ENCODE data around the gene MOGAT3.

The MOGAT3 gene

DNA sequence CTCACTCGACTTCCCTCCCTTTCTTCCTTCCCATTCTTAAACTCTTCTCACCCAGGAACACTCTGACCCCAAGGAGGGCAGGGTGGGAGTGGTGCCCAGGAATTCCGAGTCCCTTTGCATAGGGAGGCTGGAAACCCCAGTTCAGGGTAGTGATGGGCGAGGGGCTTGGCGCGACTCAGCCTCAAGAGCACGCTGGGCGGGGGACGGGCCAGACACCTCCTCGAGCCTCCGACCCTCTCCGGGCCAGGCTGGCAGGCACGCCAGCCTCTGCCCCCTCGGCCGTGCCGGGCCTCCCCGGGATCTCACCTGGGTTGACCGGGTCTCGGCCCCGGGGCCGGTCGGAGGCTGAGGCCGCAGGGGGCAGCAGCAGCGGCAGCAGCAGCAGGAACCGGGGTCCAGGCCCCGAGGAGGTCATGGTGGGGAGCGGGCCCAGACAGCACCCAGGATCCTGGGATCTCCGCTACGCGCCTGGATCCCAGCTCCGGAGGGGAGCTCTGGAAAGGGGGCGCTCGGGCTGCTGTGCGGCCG is 16.1 kb upstream of the MOGAT3 start:
- H3K9ac ChIP-seq, result peak overlapping the region; percentile 72
- H3K4me1 ChIP-seq (ENCODE audit: low read depth, poor library complexity, severe bottlenecking), result peaks cover 15% of the 10 kb centered on the region
- H3K27me3 ChIP-seq (ENCODE audit: insufficient read depth, low read depth), result no peaks in the 10 kb centered on the region
- H4K20me1 ChIP-seq (ENCODE audit: insufficient read depth), result no peaks in the 10 kb centered on the region
- peaks cover 9% of the 10 kb centered on the region; the same call in 1 of the 2 replicates for H3K79me2 ChIP-seq (ENCODE audit: insufficient read depth, low read depth)
- peak overlapping the region; percentile 76 for H3K27ac ChIP-seq
- no peaks in the 10 kb centered on the region for H3K36me3 ChIP-seq (ENCODE audit: insufficient read depth)
- TF ChIP-seq, protein P1, sequence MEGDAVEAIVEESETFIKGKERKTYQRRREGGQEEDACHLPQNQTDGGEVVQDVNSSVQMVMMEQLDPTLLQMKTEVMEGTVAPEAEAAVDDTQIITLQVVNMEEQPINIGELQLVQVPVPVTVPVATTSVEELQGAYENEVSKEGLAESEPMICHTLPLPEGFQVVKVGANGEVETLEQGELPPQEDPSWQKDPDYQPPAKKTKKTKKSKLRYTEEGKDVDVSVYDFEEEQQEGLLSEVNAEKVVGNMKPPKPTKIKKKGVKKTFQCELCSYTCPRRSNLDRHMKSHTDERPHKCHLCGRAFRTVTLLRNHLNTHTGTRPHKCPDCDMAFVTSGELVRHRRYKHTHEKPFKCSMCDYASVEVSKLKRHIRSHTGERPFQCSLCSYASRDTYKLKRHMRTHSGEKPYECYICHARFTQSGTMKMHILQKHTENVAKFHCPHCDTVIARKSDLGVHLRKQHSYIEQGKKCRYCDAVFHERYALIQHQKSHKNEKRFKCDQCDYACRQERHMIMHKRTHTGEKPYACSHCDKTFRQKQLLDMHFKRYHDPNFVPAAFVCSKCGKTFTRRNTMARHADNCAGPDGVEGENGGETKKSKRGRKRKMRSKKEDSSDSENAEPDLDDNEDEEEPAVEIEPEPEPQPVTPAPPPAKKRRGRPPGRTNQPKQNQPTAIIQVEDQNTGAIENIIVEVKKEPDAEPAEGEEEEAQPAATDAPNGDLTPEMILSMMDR (conservative IDR thresholded peaks at IDR 0.05; ENCODE audit: low read depth, low read length), result 0 out of 2 replicates have a peak, but pooled peaks have one; percentile 17
- H3K4me2 ChIP-seq, result peak overlapping the region; percentile 79
- H2AFZ ChIP-seq (ENCODE audit: low read depth), result peak overlapping the region; percentile 87
- H3K4me3 ChIP-seq (IDR thresholded peaks at IDR 0.05; ENCODE audit: insufficient read depth, low read depth, low read length), result peak overlapping the region; percentile 62

DNA sequence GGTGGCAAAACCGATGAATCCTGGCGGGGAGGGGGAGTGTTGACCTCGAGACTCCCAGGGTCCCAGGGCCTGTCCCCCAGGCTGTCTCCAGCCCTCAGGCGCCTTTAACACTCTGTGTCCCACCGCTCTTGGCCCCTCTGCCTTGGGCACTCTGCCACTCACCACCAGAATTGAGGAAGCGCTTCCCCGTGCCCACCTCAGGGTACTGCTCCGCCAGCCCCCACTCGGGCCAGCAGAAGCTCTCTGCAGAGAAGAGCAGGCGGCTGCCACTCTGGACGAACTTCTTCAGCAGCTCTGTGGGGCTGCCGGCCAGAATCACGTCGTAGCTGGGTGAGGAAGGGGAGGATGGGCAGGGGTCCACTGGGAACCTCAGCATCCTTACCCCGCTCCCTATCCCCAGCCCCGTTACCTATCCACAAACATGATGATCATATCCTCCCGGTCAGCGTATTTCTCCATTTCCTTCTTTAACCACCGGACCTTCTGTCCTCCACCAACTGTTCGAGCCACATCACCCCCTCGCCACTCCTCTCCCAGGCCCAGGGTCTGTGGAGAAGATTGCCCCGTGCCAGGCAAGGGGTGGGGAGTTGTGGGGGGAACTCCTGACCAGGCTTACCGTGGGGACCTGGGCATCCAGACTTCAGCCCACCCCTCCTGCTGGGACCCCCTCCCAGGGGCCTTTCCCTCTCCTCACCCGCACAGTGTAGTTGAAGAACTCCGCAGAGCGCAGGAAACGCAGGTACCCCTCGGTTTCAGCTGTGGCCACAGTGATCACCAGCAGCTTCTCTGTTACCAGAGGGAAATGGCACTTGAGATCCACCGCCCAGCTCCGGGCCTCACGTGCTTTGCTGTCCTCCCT is 15.4 kb upstream of the MOGAT3 start:
- Histone ChIP-seq H3K27ac (0 out of 2 replicates have a peak overlapping the region, but pooled peaks have one; percentile 76), H2AFZ (ENCODE audit: low read depth) (peak overlapping the region; percentile 87), H3K4me3 (IDR thresholded peaks at IDR 0.05; ENCODE audit: insufficient read depth, low read depth, low read length) (peak overlapping the region; percentile 62), H3K9ac (peak overlapping the region; percentile 72; the same call in 1 of the 2 replicates), H3K4me1 (ENCODE audit: low read depth, poor library complexity, severe bottlenecking) (peaks cover 15% of the 10 kb centered on the region), H3K36me3 (ENCODE audit: insufficient read depth) (no peaks in the 10 kb centered on the region), H3K27me3 (ENCODE audit: insufficient read depth, low read depth) (no peaks in the 10 kb centered on the region), H4K20me1 (ENCODE audit: insufficient read depth) (no peaks in the 10 kb centered on the region), H3K4me2 (peak overlapping the region; percentile 79), H3K79me2 (ENCODE audit: insufficient read depth, low read depth) (peaks cover 9% of the 10 kb centered on the region; the same call in 1 of the 2 replicates)
- TF ChIP-seq, protein P1 (conservative IDR thresholded peaks at IDR 0.05; ENCODE audit: low read depth, low read length), result no peak

DNA sequence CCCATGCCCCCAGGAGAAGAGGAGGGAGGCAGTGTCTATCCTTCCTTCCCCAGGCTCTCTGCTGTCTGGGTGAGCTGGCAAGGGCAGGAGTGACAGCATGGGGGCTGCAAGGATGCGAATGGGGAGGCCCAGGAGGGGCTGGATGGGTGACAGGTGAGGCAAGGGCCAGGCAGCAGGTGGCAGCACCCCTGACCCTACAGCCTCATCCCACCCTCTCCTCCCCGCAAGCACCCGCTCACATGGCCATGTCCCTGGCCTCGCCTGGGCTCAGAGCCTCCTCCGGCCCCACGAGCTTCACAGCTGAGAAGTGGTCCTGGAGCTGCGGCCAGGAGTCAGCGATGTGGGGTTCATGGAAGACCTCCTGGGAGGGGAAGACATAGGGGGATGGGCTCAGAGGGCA is 11.2 kb upstream of the MOGAT3 start:
- no peak overlapping the region for H3K9ac ChIP-seq
- TF ChIP-seq, protein P1 (conservative IDR thresholded peaks at IDR 0.05; ENCODE audit: low read depth, low read length), result no peak
- no peaks in the 10 kb centered on the region for H3K27me3 ChIP-seq (ENCODE audit: insufficient read depth, low read depth)
- H2AFZ ChIP-seq (ENCODE audit: low read depth), result no peak overlapping the region
- H3K4me2 ChIP-seq, result no peak overlapping the region
- H3K4me1 ChIP-seq (ENCODE audit: low read depth, poor library complexity, severe bottlenecking), result peaks cover 15% of the 10 kb centered on the region
- H3K36me3 ChIP-seq (ENCODE audit: insufficient read depth), result no peaks in the 10 kb centered on the region
- no peaks in the 10 kb centered on the region for H4K20me1 ChIP-seq (ENCODE audit: insufficient read depth)
- H3K79me2 ChIP-seq (ENCODE audit: insufficient read depth, low read depth), result no peaks in the 10 kb centered on the region; the same call in 1 of the 2 replicates
- H3K27ac ChIP-seq, result no peak overlapping the region
- no peak overlapping the region for H3K4me3 ChIP-seq (IDR thresholded peaks at IDR 0.05; ENCODE audit: insufficient read depth, low read depth, low read length)

DNA sequence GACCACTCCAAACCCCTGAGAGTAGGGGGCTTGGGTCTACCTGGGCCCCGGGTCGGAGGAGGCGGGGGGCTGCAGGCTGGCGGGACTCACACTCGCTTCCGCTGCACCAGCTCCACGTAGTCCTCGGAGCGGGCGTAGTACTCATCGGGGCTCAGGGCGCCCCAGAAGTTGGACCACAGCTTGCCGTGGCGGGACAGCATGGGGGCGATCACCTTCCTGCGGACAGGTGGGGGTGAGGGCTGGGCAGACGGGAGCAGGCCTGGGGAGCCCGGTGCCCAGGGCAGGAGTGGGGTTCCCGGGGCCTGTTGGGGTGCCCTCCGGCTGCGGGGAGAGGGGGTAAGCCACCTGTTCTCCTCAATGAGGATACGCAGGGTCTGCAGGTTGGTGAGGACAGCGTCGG is 10.7 kb upstream of the MOGAT3 start:
- Histone ChIP-seq H3K27me3 (ENCODE audit: insufficient read depth, low read depth) (no peaks in the 10 kb centered on the region), H3K27ac (no peak overlapping the region), H4K20me1 (ENCODE audit: insufficient read depth) (no peaks in the 10 kb centered on the region), H3K36me3 (ENCODE audit: insufficient read depth) (no peaks in the 10 kb centered on the region), H3K9ac (no peak overlapping the region), H3K79me2 (ENCODE audit: insufficient read depth, low read depth) (no peaks in the 10 kb centered on the region; the same call in 1 of the 2 replicates), H3K4me2 (no peak overlapping the region), H2AFZ (ENCODE audit: low read depth) (no peak overlapping the region), H3K4me3 (IDR thresholded peaks at IDR 0.05; ENCODE audit: insufficient read depth, low read depth, low read length) (no peak overlapping the region), H3K4me1 (ENCODE audit: low read depth, poor library complexity, severe bottlenecking) (peaks cover 15% of the 10 kb centered on the region)
- TF ChIP-seq, protein P1 (conservative IDR thresholded peaks at IDR 0.05; ENCODE audit: low read depth, low read length), result no peak
